NCI-H2171 treated with DMSO at 0.1 percent for 48 hours (cell line): ENCODE data around the gene GALNT17.

Experiments used
- DNase-seq: peaks from one replicate; lab custom pipeline; 2025; lab: John Stamatoyannopoulos, UW

Gene GALNT17

GRCh38 chr7:71752171-71752935 lies 620.4 kb downstream of the GALNT17 start:
- peak; percentile 77 for DNase-seq

- DNase-seq = no peak
Measured at GRCh38 chr7:71753236-71753635, 621.3 kb downstream of the GALNT17 start.

- DNase-seq = peak; percentile 48
Measured at GRCh38 chr7:71753956-71754664, 622.2 kb downstream of the GALNT17 start.

- no peak for DNase-seq
Measured at GRCh38 chr7:71754828-71755227, 622.9 kb downstream of the GALNT17 start.

GRCh38 chr7:71761336-71761735 lies 629.4 kb downstream of the GALNT17 start:
- DNase-seq = peak; percentile 11
